ENCODE data around the gene DNAJB6.

The DNAJB6 gene

DNA sequence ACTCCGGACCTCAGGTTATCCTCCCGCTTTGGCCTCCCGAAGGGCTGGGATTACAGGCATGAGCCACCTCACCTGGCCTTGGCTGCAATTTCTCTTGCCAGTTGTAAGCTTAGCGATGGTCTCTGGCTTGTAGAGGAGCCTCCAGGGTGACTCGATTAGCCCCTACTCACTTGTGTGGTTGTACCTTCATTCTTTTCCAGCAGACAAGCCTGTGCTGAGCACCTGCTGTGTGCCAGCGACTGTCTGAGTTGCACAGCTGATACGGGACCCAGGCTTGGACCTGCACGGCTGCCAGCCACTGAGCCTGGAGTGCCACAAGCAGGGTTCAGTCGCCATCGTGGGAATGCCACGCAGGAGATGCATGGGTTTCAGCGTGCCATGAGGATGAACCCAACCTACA is 42.0 kb upstream of the DNAJB6 start:
- no peaks in the 10 kb centered on the region for H3K36me3 ChIP-seq
- H3K9me3 ChIP-seq: no peaks in the 10 kb centered on the region
- TF ChIP-seq CTCF (IDR thresholded peaks at IDR 0.05; ENCODE audit: low read depth, low read length): no peak
- H3K27me3 ChIP-seq: no peaks in the 10 kb centered on the region
- no peaks in the 10 kb centered on the region for H3K4me1 ChIP-seq
- DNase-seq: no peak
- no peak overlapping the region for H3K4me3 ChIP-seq (ENCODE audit: low read depth, low read length)

DNA sequence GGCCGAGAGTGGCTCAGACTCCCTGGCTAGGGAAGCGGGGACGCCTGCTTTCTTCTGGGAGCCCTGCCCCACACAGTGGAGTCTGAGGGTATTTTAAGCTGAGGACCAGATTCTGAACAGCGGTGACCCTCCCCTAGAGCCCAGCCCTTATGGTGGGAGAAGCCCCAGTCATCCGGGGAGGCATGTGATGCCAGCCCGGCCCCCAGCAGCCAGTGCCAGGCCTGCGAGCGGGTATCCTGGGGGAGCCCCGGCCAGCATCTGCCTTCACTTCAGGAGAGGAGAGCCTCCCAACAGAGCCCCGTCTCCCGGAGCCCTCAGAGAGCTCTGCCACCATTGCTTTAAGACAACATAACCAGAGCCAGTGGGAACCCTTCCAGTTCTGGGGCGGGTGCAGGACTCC is 41.5 kb upstream of the DNAJB6 start:
- no peaks in the 10 kb centered on the region for H3K36me3 ChIP-seq
- no peaks in the 10 kb centered on the region for H3K4me1 ChIP-seq
- TF ChIP-seq CTCF (IDR thresholded peaks at IDR 0.05; ENCODE audit: low read depth, low read length): no peak
- no peak for DNase-seq
- no peaks in the 10 kb centered on the region for H3K27me3 ChIP-seq
- no peak overlapping the region for H3K4me3 ChIP-seq (ENCODE audit: low read depth, low read length)
- no peaks in the 10 kb centered on the region for H3K9me3 ChIP-seq

DNA sequence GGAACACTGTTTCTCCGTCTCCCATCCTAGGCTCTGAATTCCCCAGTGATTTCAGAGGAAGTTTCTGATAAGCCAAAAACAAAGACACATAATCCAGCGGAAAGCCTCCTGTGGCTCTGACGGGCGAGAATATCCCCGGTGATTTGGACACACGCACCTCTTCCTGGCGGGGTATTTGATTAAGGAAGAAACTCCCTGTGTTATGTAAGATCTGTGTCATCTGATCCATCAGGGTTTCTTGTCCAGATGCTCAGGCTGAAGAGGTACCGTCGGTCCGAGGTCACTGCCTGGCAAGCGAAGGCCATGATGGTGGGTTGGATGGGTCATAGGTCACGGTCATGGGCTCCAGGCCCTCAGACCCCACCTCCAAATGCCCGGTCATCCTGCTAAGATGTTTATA is 39.6 kb upstream of the DNAJB6 start:
- TF ChIP-seq CTCF (IDR thresholded peaks at IDR 0.05; ENCODE audit: low read depth, low read length): no peak
- Histone ChIP-seq H3K4me3 (ENCODE audit: low read depth, low read length) (no peak overlapping the region), H3K4me1 (no peaks in the 10 kb centered on the region), H3K27me3 (no peaks in the 10 kb centered on the region), H3K36me3 (no peaks in the 10 kb centered on the region), H3K9me3 (no peaks in the 10 kb centered on the region)
- no peak for DNase-seq

DNA sequence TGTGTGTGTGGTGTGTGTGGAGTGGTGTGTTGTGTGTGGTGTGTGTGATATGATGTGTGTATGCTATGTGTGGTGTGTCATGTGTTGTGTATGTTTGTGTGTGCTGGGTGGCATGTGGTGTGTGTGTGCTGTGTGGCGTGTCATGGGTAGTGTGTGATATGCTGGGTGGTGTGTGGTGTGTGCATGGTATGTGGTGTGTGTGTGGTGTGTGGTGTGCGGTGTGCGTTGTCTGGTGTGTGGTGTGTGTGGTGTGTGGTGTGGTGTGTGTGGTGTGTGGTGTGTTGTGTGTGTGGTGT is 37.5 kb upstream of the DNAJB6 start:
- H3K27me3 ChIP-seq: no peaks in the 10 kb centered on the region
- no peak for DNase-seq
- TF ChIP-seq CTCF (IDR thresholded peaks at IDR 0.05; ENCODE audit: low read depth, low read length): no peak
- no peak overlapping the region for H3K4me3 ChIP-seq (ENCODE audit: low read depth, low read length)
- H3K36me3 ChIP-seq: no peaks in the 10 kb centered on the region
- H3K4me1 ChIP-seq: no peaks in the 10 kb centered on the region
- no peaks in the 10 kb centered on the region for H3K9me3 ChIP-seq

DNA sequence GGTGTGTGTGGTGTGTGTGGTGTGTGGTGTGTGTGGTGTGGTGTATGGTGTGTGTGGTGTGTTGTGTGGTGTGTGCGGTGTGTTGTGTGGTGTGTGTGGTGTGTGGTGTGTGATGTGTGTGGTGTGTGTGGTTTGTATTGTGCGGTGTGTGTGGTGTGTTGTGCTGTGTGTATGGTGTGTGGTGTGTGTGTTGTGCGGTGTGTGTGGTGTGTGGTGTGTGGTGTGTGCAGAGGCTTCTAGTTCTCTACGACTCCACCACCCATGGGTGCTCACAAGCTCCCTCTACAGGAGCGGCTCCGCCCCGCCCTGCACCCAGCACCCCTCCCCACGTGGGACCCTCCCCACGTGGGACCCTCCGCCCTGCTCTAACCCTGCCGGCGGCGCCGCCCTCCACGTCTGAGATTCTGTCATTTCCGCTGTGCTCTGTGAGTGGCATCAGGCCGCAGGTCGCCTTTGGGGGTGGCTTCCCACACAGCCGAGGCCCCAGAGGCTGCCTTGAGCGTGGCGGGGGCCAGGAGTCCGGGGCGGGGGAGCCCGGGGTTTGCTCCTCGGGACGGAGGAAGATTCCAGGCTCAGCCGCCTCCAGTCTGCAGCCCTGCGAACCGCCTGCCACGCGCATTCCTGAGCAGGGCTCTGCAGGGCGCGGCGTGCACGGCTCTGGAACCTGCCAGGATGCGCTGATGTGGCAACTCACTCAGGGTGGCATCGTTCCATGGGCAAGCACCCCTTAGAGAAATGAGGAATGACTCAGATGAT is 37.0 kb upstream of the DNAJB6 start:
- Histone ChIP-seq H3K4me3 (ENCODE audit: low read depth, low read length) (no peak overlapping the region), H3K36me3 (no peaks in the 10 kb centered on the region), H3K4me1 (no peaks in the 10 kb centered on the region), H3K9me3 (no peaks in the 10 kb centered on the region), H3K27me3 (no peaks in the 10 kb centered on the region)
- no peak for TF ChIP-seq CTCF (IDR thresholded peaks at IDR 0.05; ENCODE audit: low read depth, low read length)
- no peak for DNase-seq

- DNase-seq: no peak
- no peak for TF ChIP-seq CTCF (IDR thresholded peaks at IDR 0.05; ENCODE audit: low read depth, low read length)
- no peak overlapping the region for H3K4me3 ChIP-seq (ENCODE audit: low read depth, low read length)
- no peaks in the 10 kb centered on the region for H3K4me1 ChIP-seq
- no peaks in the 10 kb centered on the region for H3K9me3 ChIP-seq
- H3K36me3 ChIP-seq: no peaks in the 10 kb centered on the region
- H3K27me3 ChIP-seq: no peaks in the 10 kb centered on the region
These were observed 36.4 kb upstream of the DNAJB6 start for GRCh38 chr7:157300369-157300825.
